HG02678 (cell line): ENCODE results near the gene LAMA5.

ENCODE experiments used
- ATAC-seq: cut with Tn5 transposase; IDR thresholded peaks from one replicate; pipeline ENCODE4 v1.9.1; 2021; ENCODE audit warnings: mild to moderate bottlenecking, moderate library complexity; ENCODE audit not compliant: unreplicated experiment

The LAMA5 gene

DNA sequence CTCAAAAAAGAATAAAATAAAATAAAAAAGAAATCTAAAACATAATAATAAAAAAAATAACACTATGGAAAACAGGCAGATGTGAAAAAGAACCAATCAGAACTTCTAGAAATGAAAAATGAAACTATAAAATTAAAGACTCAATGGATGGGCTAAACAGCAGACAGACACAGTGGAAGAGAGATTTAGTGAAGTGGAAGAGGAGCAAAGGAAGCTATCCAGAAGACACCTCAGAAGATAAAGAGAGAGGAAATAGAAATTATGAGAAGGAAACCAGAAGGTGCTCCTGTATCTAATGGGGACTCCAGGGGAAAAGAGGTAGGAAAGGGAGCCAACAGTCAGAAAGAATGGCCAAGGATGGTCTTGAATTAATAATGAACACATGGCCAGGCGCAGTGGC lies 18.5 kb downstream of the LAMA5 start:
- ATAC-seq: no peak

DNA sequence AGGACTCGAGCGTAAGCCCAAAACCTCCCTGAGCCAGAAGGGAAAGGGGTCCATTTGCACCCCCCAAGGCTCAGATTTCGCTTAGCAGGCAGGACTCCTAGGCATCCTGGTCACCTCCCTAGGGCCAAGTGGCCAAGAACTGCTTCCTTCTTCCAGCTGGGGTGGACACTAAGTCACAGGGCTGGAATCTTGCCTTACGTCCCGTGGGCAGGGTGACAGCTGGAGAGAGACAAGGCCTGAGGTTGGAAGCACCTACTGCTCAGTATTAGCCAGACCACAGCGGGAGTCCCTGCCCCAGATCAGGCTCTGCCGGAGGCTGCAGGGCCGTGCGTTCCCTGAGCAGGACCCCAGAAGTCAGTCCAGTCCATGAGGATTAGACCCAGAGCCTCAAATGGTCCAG lies 19.7 kb downstream of the LAMA5 start:
- ATAC-seq: no peak

DNA sequence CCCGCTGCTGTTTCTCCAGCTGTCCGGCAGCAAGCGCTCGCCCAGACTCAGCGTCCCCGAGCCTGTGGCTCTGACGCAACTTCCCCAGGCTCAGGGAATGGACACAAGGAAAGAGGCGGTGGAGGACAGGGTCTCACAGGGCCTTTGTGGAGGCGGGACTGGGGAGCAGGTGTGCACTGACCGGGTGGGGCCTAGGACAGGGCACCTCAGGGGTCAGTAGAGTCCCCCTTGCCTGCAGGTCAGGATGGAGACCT lies 20.0 kb downstream of the LAMA5 start:
- ATAC-seq: no peak

DNA sequence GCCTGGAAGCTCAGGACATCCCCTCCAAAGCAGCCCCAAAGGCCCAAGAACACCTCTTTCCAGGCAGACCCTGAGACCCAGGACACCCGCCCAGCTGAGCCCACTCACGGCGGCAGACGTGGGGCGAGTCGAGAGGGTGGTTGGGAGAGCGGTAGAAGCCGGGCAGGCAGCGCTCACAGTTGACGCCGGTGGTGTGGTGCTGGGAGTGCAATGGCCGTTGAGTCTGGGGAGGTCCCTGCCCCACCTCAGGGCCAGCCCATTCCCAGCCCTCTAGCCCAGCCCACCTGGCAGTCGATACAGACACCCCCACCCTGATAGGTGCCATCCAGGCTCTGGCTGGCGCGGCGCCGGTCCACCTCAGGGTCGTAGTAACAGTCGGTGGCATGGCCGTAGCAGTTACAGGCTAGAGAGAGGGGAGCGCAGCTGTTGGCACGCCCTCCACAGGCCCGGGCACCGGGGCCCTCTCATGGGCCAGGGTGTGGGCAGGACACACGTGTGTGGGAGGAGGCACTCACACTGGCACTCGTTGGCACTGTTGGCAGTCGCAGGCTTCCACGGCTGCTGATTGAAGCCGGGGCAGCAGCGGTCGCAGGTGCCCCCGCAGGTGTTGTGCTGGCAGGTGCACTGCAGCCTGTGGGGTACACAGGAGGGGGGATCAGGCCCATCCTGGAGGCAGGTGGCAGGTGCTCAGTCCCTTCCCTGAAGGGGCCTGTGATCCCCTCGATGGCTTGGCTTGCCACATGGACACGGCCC lies 20.5 kb downstream of the LAMA5 start:
- ATAC-seq: no peak

DNA sequence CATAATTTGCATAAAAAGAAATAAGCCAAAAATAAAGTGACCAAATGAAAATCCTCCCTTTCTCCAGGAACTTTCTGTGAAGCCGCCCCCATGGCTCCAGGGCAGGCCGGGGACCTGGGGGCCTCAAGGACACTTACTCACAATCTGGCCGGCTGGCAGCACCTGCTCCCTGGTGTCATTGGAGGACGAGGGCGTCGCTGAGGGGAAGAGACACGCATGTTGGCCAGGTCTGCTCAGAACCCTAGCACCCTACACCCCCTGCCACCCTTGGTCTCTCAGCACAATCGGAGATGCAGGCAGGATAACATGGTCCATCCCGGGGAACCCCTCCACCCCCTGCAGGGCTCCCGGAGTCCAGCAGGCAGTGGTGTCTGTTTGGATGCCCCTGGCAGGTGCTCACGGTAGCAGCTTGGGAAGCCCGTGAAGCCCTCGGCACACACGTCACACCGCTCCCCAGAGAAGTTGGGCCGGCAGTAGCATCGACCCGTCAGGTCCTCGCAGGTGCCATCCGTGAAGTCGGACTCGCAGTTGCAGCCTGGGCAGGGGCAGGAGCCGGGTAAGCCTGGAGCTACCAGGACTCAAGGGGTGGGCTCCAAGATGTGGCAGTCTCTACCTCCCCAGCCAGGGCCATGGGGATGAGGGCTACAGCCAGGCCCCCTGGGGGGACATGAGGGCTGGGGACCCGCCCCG lies 21.3 kb downstream of the LAMA5 start:
- ATAC-seq: no peak

DNA sequence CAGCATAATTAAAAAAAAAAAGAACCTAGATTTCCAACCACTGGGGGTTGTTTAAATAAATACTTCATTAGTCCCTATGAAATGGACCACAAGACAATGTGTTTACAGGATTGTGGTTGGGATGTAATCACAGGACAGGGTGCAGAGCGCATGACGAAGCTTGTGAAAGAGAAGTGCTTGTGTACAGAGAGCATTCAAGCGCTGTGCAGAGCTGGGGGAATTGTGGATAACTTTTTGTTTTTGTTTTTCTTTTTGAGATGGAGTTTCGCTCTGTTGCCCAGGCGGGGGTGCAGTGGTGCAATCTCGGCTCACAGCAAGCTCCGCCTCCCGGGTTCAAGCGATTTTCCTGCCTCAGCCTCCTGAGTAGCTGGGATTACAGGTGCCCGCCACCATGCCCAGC lies 22.3 kb downstream of the LAMA5 start:
- no peak for ATAC-seq

DNA sequence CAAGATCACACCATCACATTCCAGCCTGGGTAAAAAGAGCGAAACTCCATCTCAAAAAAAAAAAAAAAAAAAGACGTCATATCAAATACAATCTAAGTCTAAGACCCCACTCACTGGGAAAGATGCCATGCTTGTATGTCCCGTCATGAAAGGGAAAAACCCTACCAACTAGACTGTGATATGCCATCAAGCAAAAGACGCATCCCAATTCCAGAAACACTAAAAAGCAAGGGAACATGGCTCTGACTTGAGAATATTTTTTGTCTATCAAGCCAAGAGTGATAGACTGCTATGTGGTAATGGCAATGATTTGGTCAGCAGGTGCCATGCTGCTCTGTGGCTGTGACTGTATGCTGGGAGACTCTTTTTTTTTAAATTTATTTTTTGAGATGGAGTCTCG lies 23.0 kb downstream of the LAMA5 start:
- ATAC-seq: no peak

DNA sequence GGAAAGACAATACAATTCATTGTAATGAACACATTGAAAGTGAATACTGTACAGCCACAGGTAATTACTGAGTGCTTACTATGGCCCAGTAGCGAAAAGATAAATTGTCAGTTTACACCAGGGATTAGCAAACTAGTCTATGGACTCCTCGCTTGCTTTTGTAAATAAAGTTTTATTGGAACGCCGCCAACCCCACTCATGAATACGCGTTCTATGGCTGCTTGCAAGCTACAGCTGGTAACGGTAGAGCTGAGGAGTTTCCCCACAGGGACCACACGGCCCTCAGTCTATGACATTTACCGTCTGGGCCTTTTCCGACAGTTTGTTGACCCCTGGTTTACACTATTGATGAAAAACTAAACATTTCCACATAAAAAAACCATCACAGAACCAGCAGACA lies 24.2 kb downstream of the LAMA5 start:
- ATAC-seq: no peak

DNA sequence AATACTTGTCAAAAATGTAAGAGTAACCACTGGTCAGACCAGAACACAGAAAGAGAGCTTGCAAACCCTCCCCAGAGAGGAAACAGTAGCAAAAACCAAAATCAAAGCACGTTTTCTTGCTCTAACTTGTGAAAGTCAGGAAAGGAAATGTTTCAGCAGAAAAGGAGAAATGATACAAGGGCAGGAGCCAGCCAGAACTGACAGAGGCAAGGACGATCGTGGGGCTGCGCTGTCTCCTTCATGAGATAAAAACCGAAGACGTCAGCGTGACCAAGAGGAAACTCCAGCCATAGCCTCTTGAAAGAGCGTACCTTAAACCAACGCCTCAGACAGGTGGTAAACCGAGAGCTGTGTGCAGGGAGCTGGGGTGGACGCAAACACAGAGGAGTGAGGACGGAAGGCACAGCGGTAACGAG lies 27.5 kb downstream of the LAMA5 start:
- ATAC-seq: peak; percentile 63

DNA sequence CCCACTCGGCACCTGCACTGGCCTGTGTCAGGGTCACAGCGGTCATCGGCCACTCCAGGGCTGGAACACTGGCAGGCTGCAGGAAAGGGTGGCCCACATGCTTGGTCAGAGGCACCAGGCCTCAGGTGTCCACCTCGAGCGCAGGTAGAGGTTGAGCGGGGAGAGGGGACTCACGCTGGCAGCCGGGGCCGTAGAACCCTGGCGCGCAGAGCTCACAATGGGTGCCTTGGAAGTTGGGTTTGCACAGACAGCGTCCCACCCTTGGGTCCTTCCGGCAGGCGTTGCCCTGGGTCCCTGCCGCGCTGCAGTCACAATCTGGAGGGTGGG lies 28.9 kb downstream of the LAMA5 start:
- no peak for ATAC-seq

DNA sequence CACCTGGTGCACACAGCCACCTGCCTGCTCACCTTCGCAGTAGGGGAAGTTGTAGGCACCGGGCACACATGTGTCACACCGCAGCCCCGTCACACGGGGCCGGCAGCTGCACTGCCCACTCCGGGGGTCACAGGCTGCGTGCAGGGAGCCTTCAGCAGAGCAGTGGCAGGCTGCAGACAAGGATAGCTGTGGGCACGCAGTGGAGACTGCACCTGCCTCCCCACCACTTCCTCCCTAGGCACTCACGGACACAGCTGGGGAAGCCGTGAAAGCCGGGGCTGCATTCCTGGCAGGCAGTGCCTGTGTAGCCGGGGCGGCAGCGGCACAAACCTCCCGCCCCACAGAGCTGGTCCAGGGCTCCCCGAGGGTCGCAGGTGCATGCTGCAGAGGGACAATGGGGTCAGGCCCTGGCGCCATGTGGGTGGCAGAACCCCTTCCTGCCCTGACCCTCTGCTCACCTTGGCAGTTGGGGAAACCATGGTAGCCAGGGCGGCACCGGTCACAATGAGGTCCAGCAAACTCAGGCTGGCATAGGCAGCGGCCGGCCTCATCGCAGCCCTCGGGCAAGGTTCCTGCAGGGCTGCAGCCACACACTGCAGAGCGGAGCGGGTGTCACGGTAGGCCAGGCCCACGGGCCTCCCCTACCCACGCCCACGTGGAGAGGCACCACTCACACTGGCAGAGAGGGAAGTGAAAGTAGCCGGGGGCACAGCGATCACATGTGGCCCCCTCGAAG lies 29.4 kb downstream of the LAMA5 start:
- ATAC-seq: no peak

DNA sequence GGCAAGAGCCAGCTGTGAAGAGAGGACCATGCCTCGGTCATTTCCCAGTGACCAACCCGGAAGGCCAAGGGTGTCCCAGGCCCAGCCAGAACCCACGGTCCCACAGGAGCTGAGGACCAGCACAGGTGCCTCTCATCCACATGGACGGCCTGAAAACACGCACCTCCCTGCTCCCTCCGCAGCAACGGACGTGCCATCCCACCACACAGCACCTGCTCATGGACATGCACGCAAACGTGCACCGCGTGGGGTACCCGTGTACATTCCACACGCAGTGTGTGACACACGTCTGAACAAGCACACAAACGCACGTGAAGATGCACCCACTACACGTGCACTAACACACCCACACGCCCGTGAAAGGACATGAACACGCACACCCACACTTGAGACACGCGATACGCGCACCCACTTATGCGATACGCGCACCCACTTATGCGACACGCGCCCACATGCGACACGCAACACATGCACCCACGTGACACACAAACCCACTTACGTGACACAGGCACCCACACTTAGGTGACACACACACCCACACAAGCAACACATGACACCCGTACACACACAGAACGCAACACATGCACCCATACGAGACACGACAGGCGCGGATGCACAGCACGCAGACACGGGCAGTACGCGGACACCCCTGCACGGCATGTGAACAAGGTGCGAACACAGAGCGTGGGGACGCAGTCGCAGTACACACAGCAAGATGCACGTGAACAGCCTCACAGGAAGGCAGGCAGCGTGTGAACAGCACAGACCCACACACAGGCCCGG lies 30.1 kb downstream of the LAMA5 start:
- ATAC-seq: no peak

DNA sequence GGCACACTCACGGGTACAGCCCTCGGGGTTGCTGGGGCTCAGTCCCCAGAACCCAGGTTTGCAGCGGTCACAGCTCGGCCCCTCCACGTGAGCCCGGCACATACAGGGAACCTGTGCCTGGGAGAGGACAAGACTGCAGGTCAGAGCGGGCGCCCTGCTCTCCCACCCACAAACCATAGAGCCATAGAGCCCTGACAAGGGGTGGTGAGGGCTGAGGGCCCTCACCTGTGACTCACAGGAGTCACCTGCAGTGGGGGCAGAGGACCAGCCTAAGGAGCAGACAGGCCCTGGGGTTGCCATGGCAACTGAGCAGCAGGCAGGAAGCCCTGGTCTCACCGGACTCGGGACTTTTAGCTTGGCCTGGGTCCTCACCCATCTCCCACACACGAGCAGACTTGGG lies 30.8 kb downstream of the LAMA5 start:
- no peak for ATAC-seq

DNA sequence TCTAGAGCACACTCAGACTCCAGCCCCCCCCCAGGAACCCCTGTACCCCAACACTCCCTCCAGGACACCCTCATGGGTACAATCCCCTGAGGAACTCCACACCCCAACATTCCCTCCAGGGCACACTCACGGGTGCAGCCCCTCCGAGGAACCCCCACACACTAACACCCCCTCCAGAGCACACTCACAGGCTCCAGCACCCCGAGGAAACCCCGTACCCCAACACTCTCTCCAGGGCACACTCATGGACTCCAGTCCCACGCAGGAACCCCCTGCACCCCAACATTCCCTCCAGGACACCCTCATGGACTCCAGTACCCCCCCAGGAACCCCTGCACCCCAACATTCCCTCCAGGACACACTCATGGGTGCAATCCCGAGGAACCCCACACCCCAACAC lies 31.6 kb downstream of the LAMA5 start:
- ATAC-seq: no peak

DNA sequence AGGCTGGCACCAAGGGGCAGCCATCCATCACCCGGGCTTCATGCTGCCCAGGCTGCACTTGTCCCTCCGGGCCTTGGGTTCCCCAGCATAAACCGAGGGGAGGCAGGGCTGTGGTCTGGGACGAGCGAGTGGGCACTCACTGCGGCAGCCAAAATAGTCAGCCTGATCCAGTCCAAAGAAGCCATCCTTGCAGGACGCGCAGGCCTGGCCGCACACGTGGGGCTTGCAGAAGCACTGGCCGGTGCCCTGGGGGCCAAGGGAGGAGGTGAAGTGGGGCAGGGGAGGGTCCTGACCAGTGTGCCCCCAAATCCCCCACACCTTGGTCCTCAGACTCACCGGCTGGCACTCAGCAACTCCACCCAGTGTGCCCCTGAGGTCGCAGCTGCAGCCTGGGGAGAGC lies 32.2 kb downstream of the LAMA5 start:
- ATAC-seq: no peak

DNA sequence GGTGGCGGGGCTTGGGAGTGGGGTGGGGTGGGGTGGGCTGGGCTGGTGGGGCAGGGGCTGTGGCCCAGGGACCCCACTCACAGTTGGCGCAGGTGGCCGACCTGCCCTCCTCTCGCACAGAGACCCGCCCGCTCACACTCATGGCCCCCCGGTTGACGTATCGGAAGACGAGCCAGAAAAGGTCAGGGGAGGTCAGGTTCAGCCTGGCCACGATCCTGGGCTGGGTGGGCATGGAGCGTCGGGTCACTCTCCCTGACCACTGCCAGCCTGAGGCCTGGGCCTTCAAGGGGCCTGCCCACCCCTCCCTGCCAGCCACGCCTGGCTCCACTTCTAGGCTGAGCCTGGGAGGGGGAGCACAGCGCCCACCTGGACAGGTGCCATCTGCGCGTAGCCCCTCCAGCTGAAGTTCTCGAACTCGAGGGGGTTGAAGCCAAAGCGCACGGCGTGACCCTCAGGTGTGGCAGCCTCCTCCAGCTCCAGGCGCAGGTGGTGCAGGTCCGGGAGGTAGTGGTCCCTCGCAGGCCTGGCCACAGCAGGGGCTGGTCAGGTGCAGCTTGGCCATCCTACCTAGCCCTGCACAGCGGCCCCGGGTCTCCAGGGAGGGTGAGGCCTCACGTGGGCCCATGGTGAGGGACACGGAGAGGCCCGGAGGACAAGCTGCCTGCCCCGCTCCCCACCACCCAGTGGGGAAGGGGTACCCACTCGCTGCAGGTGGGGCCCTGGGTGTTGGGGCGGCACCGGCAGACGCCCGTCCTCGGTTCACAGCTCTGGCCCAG lies 33.1 kb downstream of the LAMA5 start:
- ATAC-seq: no peak

DNA sequence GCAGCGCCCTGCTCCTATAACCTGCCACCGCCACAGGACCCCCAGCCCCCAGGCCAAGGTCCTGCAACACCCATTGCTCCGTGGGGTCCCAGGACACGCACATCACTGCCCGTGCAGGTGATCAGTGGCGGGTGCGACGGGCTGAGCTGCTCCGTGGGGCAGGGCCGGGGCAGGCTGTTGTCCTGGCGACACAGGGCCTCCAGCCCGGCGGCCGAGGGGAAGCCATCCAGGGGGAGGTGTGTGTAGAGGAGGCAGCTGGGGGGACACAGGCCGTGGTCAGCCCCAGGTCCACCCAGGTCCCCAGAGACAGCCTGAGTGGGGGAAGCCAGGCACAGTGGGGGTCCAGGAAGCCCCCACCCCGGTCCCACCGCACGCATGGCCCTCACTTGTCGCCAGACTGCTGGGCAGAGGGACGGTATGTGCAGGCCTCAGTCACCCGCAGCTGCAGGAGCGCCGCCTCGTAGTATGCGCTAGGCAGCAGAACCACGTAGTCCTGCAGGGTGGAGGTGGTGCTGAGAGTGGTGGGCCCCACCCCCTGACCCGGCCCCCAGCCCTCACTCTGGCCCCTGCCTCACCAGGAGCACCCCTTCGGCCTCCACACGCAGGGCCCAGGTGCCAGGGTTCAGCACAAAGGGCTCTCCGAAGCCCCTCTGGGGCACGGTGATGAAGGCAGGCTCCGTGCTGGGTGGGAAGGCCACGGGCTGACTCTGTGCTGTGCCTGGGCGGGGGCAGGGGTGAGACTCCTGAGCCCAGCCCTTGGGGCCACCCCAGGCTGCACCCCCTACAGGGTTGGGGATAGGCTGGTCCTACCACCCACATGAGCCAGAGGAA lies 33.9 kb downstream of the LAMA5 start:
- ATAC-seq: no peak

DNA sequence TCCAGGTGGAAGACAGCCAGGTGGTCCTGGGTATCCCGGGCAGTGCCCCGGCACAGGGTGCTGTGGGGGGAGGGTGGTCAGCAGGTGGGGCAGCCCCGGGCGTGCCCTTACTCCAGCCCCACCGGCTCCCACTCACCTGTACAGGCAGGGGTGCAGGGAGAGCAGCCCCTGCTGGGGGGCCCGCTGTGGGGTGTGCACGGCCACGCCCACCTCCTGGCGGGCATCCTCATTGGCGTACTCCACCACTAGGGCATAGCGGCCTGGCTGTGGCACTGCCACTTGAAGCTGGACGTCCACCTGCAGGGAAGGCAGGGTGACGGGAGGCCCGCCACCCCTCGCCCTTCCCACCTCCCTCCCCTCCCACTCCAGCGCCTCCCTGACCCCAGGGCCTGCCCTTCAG lies 34.7 kb downstream of the LAMA5 start:
- ATAC-seq: no peak

DNA sequence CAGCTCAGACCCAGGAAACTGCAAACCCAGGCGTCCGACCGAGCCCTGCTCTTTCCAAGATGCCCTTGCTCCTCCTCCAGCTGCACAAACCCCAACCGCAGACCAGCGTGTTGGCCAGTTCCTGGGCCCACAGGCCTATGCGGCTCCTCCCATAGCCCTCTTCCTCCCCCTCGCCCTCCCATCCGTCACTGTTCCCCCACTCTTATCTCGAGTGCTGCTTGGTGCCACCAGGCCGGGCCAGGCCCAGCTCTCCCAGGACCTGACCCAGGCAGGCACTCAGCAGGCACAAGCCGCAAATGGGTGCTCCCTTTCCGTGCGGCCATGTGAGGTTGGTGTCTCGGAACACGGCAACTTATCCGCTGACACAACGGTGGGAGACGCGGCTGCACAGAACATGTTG lies 35.8 kb downstream of the LAMA5 start:
- ATAC-seq: no peak
